Activated naive CD4-positive, alpha-beta T cell treated with anti-CD3 and anti-CD28 coated beads, Interleukin-2, amount 50 U/mL, for 16 hours (primary cell): ENCODE measurements around the gene ZC2HC1B.

Source experiments
- DNase-seq: peaks from one replicate; pipeline ENCODE4 v3.0.0-alpha.2; 2020

Gene ZC2HC1B

GRCh38 chr6:143936347-143936746 lies 72.1 kb downstream of the ZC2HC1B start:
- no peak for DNase-seq

GRCh38 chr6:143936778-143937667 lies 72.7 kb downstream of the ZC2HC1B start:
- DNase-seq: no peak

DNA sequence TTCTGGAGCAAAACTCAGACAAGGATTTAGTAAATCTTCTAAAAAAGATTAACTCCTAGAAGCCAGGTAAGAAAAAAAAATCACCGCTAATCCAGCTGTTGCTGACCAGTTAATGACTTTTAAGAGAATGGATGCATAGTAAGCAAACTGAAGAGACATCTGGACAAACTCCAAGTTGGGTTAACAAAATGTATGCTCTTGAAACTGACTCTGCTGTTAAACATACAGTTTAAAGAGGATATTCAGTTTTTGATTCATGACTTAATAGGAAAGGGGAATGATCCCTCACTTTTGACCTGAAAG lies 73.3 kb downstream of the ZC2HC1B start:
- no peak for DNase-seq

DNA sequence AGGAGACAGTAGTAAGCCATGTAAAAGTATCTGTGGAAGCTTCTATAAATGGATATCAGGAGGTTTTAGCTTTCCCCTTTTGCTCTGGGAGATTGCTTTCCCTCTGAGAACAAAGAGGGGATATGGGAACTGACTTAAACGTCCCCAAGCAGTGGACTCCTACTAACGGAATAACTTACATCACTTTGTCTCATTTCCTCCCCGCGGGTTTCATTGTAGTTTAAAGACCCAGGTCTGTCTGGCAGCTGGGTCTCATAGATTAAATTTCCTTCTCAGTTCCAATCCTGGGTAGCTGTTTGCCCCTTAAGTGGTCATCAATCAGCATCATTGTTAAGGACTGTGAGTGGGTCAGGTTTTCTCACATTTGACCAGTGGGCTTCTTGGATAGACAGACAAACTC lies 75.1 kb downstream of the ZC2HC1B start:
- no peak for DNase-seq

DNA sequence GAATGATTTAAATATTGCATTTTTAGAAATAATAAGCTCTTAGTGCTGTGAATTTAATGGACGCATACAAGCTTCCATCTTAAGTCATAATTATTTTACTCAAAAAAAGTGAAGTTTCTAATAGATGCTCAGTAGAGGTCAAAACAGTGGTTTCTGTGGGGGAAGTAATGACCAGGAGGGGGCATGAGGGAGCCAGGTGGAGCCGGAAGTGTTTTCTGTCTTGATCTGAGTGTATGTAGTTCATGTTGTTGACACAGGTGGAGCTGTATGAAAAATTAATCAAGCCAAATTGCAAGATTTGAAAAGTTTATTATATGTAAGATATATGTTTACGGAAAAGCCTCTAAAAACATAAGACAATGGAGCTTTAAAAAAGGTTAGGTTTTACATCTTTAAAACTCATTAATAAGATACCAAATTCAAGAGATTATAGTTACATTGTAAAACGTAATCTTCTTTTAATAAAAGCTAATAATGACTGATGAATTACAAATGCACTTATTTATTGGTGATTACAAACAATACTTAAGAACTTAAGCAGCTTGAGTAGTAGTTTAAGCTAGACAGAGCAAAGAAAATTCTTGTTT lies 75.8 kb downstream of the ZC2HC1B start:
- peak; percentile 52 for DNase-seq

DNA sequence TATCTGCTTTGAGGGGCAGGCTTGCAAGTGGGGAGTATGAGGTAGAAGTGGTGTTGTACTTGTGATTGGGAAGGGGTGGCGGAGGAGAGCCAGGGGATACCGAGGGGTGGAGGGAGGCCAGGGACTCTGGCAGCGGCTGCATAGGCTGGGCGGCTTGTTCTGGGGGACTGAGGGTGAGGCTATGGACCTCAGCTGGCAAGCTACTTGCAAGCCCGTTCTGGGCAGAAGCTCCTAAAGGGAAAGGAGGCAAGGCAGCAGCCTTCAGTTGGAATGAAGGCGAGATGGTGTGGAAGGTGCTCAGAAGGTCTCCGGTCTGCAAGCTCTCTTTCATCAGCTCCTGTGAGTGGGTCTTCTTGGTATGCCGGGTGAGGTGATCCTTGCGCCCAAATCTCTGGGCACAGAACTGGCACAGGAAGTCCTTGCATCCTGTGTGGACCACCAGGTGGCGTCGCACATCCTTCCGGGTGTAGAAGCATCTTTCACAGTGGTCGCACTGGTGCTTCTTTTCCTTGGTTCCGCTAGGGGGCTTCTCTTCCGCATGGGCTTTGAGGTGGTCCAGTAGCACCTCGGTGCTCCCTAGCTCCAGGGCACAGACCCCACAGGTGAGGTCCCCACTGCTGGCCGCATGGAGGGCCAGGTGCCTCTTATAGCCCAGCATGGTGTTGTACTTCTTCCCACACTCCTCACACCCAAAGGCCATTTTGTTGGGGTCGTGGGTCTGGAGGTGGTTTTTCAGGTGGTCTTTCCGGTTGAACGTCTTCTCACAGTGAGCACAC lies 77.8 kb downstream of the ZC2HC1B start:
- peak; percentile 60 for DNase-seq

- DNase-seq: no peak
These were observed 83.9 kb downstream of the ZC2HC1B start for GRCh38 chr6:143948208-143948607.

- DNase-seq: no peak
These were observed 85.3 kb downstream of the ZC2HC1B start for GRCh38 chr6:143949535-143949934.

DNA sequence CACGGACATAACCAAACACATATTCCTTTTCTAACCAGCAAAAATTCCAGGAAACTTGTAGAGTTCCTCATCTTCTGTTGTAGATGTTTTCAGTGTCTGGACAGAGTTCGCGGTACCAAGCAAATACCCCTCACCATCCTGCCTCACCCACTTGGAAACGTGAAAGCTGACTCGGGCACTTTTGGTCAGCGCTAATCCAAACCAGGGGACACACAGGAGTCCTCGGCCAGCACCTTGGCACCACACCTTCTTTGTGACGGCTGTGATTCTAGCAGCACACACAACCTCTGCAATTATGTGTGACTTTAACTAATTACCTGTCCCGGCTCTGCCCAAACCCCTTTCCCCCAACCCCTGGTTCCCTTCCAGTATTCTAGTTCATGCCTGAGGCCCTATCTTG lies 85.7 kb downstream of the ZC2HC1B start:
- DNase-seq: no peak

DNA sequence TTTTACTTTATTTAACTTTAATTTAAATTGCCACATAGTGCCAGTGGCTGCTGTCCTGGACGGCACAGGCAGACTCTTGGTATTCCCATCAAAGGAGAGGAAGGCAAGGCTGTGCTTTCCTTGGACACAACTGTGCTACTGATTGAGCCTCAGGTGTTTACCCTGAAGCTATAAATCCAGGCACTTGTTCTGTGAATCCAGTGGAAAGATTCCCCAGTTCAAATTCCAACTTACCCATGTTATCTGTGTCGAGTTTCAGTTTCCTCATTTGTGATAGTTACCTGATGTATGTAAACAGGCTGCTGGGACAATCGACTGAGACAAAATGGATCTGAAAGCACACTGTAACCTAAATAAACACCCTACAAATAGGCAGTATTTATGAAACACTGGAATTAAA lies 86.6 kb downstream of the ZC2HC1B start:
- DNase-seq: no peak

DNA sequence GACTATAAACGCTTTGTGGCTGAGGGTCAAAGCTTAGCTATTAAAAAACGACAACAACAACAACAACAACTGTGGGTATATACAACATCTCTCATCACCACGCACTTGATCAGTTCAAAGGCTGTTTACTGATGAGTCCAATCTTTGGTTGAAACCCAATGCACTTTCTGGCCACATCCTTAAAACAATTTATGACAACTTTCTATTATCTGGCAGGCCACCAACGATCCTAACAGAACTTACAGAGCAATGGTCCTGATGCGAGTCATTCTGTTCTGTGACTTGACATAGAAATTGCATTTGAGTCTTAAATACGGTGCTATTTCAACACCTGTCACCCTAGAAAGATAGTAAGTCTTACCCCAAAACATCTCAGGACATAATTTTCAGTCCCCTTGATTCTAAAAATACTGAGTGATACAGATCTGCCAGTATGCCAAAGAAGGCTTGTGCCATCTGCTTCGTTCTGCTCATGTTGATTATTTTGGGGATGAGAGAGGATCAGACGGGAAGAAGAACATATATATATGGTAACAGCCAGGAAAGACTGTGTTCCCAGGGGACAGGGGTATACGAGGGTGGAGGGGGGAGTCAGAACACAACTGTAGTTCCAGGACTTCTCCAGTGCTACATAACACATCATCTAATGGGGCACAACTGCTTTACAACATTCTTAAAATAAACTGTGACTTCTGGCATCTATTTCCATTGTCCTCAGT lies 87.9 kb downstream of the ZC2HC1B start:
- DNase-seq: no peak

DNA sequence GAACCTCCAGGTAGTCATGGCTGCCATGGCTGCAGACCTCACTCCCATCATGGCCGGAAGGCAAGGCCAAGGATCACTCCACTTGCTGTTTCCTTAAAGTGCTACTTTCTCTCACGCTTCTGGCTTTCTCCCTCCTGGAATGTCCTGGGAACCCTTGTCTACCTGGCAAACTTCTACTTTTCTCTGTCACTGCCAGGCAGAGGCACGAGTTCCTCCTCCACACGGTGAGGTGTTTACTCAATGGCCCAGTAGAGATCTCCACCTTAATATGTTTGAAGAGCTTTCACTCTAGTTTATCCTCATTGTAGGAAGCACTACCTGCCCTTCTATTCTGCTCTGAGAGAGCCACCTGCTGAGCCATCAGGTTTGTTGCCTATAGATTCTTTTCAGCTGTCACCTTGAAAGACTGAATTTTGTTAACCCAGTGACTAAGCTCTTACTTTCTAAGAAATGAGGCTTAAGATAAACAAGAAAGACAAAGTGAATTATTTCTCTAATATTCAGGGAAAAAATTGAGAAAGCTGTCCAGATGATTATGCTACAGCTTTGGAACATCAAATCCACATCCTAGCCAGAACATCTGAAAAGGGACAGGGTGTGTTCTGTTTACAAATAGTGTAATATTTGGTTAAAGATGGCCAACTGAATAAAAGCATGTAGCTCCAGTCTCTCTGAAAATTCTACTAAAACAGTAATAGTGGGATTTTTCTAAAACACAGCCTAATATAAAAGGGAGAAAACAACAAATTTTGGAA lies 88.8 kb downstream of the ZC2HC1B start:
- no peak for DNase-seq

DNA sequence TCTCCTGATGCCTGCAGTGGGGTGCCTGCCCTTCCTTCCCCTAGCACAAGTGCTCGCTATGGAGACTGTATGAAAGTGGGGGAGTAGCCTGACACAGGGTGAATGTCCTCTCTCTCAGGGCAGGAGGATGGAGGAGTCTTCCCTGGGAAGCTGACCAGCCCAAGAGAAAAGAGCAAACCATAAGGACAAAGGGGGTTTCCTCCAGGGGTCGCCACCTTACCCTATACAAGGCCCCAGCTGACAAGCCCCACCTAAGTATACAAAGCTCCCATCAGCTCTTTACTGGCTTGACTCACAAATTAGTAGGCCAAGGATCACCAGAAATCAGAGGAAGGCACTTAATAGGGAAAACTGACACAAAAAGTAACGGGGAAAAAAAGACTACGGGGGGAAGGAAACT lies 89.6 kb downstream of the ZC2HC1B start:
- no peak for DNase-seq

DNA sequence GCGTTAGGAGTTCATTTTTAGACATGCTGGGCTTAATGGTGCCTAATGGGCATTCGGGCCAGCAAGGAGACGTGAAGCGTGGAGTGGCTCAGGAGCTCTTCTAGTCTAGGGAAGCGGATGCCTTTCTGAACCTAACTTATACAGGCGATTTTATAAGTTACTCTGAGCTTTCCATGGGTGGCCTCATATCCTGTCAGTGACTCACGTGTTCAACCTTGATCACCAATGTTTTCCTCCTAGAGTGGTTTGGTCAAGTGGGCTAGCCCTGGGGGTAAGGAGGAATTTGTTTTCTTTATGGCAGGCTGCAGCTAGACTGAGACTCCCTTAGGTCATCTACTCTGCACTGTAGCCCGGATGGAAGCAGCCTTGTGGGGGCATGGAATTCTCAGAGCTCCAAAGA lies 91.7 kb downstream of the ZC2HC1B start:
- DNase-seq: no peak

DNA sequence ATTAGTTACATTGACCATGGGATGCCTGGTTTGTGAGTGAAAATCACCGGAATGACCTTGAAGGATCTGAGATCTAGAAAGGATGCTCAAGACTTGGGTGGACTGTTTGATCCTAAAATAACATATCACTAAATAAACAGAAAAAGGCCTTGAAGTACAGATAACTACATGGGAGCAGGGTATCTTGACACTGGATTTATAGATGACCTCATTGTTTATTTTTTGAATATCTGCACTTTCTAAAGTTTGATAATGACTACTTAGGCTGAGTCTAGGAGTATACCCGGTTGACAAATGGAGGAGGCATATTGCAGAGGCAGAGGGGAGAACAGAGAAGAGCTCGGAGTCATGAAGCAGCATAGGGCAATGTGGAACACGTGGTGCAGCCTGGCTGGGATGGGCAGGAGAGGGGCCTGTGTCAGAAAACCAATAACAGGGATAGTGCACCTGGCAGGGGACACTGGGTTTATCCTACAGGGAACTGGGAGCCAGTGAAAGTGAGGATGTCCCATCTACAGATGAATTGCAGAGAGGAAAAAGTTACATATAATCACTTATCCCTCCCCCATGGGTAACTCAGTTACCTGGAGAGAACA lies 93.5 kb downstream of the ZC2HC1B start:
- no peak for DNase-seq

- DNase-seq: no peak
These were observed 94.6 kb downstream of the ZC2HC1B start for GRCh38 chr6:143958839-143959399.

GRCh38 chr6:143959927-143960326 lies 95.7 kb downstream of the ZC2HC1B start:
- no peak for DNase-seq

DNA sequence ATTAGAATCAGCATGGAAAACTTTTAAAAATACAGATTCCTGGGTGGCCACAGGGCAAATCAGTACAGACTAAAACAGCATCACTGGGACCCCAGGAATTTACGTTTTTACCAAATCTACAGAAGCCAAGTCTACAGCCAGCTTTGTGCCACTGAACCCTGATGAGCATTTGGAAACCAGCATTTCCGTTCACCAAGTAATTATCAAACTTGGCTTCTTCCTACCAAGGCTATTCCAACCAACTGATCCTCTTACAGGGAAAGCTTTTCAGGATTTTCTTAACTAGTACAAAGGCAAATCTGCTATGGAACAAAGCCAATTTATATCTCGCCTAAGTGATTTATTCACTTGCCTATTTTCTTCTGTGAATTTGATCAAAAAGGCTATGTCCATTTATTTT lies 96.8 kb downstream of the ZC2HC1B start:
- DNase-seq: no peak

DNA sequence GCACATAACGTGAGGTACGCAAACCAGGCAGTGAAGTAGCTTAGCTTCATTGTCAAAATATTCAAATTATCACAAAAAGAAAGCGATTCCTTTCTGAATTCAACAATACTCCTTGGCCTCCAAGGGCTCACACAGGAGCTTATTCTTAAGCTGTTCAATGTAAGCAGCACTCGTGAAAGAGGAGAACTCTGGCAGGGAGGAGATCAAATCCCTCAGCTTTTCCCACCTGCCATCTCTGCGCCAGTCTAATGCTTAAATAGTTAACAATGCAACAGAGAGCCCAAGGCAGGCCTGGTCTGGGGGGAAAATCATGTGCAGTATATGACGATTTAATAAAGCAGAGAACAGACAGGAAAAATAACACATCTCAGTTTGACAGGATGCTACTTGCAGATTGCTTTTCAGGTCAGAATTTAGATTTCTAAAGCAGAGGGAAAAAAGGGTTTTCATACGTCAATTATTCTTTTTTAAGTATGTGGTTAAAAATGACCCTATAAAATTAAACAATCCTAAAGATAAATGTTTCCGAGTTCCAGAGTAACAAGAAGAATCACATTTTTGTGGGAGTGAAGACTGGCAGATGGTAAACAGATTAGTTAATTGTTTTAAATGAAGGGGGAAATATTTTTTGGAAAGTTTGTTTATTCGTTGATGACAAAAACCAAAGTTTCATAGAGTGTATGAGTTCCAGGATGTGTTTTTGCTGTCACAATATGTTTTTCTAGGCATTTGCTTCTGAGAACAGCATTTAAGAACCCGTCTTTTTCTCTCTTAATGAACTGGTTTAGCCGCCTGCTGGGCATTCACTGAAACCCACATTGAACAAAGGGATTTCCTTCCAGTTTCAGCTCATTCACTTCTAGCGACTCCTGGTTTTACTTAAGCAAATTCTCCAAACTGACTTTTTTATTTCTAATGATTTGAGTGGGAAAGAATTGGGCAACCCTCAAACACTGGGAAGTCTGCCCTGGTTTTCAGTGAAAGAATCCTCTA lies 97.9 kb downstream of the ZC2HC1B start:
- no peak for DNase-seq

- no peak for DNase-seq
These were observed 99.1 kb downstream of the ZC2HC1B start for GRCh38 chr6:143963158-143963919.
